ENCODE results near the gene HOXD13. TPM values are rescaled to one million over a fixed set of nuclear protein-coding genes. Genes with fewer than 3 reads are reported as not detected.
A peak's percentile ranks its signal among the peaks of the same experiment; 100 is the strongest.

HOXD13 gene
- total RNA-seq, 4 donors from 2014 or later, result not detected

DNA sequence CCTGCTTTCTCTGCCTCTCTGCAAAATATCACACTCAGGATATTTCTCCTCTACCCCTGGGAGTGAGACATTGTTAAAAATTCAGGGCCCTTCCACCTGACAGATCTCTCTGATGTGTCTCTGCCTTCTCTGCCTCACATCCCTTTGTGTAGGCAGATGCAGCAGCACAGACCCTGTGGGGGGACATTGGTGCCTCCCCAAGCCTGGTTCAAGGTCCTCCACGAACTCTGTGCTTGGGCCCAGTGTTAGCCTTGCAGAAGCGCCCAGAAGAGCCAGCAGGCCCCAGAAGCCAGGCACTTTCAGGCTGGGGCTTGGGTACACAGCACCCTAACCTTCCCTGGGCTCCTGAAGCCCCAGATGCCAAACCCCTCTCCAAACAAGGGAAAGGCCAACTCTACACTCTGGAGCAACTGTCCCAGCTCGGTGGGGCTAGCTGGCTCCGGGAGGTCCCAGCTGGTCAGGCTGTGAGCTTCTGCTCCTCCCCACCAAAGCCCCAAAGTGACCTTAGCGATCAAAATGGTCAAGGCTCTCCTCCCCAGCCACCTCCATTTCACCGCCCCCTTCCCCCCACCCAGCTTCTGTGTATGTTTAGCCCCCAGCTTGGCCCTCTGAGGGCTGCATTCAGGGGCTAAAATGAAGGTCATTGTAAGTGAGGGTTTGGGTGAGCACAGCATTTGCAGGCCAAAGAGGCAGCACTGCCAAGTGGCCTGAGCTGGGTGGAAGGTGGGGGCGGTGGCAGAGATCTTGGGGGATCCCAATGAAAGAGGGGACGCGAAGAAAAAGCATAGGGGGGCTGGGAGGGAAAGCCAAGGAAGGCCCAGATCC lies 32.6 kb downstream of the HOXD13 start:
- Histone ChIP-seq H3K4me1 (peaks cover 5 to 24% of the 10 kb centered on the region in 2 donors), H3K27ac (no peak overlapping the region), H3K4me3 (replicated peaks in 1 of 3) (no peak overlapping the region), H3K27me3 (peaks cover 75% of the 10 kb centered on the region), H3K9me3 (no peaks in the 10 kb centered on the region), H3K36me3 (no peaks in the 10 kb centered on the region)
- intact Hi-C loops (cut with DNase I), result loop anchor here (5.0 to 10.0 kb wide), 3 partner anchors 432 to 1020 kb away; no protein-coding TSS in a partner anchor
- WGBS, 2 donors, result 30% methylated on average over 8 to 9 of the region's 9 CpGs
- no peak for DNase-seq
- no peak for TF ChIP-seq POLR2A (IDR thresholded peaks at IDR 0.05)
- TF ChIP-seq, protein P1, sequence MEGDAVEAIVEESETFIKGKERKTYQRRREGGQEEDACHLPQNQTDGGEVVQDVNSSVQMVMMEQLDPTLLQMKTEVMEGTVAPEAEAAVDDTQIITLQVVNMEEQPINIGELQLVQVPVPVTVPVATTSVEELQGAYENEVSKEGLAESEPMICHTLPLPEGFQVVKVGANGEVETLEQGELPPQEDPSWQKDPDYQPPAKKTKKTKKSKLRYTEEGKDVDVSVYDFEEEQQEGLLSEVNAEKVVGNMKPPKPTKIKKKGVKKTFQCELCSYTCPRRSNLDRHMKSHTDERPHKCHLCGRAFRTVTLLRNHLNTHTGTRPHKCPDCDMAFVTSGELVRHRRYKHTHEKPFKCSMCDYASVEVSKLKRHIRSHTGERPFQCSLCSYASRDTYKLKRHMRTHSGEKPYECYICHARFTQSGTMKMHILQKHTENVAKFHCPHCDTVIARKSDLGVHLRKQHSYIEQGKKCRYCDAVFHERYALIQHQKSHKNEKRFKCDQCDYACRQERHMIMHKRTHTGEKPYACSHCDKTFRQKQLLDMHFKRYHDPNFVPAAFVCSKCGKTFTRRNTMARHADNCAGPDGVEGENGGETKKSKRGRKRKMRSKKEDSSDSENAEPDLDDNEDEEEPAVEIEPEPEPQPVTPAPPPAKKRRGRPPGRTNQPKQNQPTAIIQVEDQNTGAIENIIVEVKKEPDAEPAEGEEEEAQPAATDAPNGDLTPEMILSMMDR (IDR thresholded peaks at IDR 0.05), result no peak

DNA sequence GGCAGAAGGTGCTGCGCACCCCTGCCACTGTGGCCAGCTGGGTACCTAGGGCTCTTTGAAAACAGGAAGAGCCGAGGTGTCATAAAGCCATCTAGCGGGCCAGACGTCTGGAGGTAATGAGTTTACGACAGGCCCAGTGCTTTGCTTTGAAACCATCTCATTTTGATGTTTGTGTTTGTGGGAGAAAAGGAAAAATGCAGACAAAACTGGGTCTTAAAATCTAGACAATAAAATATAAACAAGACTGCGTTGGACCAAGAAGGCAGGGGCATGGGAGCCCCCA lies 33.2 kb downstream of the HOXD13 start:
- peaks cover 5 to 30% of the 10 kb centered on the region in 2 donors for H3K4me1 ChIP-seq
- intact Hi-C loops (cut with DNase I), result loop anchor here (5.0 to 10.0 kb wide), 3 partner anchors 432 to 1019 kb away; no protein-coding TSS in a partner anchor
- TF ChIP-seq, protein P1 (IDR thresholded peaks at IDR 0.05), result no peak
- no peak for TF ChIP-seq POLR2A (IDR thresholded peaks at IDR 0.05)
- WGBS, 2 donors, result 24 to 37% methylated on average over 6 of the region's 6 CpGs
- H3K27me3 ChIP-seq, result peaks cover 75% of the 10 kb centered on the region
- no peak overlapping the region for H3K27ac ChIP-seq
- no peaks in the 10 kb centered on the region for H3K9me3 ChIP-seq
- no peak overlapping the region for H3K4me3 ChIP-seq (replicated peaks in 1 of 3)
- H3K36me3 ChIP-seq, result no peaks in the 10 kb centered on the region
- no peak for DNase-seq

DNA sequence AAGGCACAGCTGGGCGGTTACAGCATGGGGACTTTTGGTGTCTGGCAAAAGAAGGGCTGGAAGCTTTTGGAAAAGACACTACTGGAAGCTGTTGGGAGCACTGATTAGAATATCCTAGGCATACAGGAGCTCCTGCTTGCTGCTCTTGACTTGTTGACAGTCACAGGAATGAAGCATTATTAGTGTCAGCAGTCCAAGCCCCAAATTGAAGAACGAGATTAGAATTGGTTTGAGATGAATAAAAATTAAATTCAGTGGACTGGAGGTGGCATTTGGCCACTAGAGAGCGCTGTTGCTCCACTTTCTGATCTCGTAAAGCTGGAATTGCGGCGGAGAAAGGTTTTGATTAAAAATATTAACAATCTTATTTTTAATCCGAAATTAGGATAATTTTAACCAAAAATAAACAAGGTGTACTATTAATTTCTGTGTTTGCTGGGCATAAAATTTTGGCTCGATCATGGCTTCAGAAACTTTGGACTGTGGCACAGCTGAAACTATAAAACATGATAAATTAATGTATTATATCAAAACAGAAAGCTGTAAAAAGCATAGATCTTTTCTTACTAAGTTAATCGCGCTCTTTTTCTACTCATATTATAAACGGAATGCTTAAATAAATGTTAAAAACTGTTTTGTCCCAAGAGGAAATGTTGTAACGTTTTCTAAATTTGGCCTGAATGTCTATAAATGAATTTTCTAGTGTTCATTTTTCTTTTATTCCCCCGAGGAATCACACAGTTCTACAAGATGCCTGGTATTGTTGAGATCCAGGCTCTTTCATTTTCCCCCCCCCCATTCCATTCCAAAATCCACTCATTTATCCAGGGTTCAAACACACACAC lies 34.6 kb downstream of the HOXD13 start:
- Histone ChIP-seq H3K36me3 (no peaks in the 10 kb centered on the region), H3K27ac (no peak overlapping the region), H3K4me3 (replicated peaks in 1 of 3) (no peak overlapping the region), H3K27me3 (peaks cover 70% of the 10 kb centered on the region), H3K4me1 (peaks cover 5 to 28% of the 10 kb centered on the region in 2 donors), H3K9me3 (no peaks in the 10 kb centered on the region)
- intact Hi-C loops (cut with DNase I), result loop anchor here (5.0 to 10.0 kb wide), 3 partner anchors 430 to 1018 kb away; no protein-coding TSS in a partner anchor
- TF ChIP-seq POLR2A (IDR thresholded peaks at IDR 0.05), result no peak
- TF ChIP-seq, protein P1 (IDR thresholded peaks at IDR 0.05), result peak; percentile 72 to 88 (median 80)
- peak; percentile 68 to 73 for DNase-seq
- WGBS, 2 donors, result 3 to 6% methylated on average over 13 of the region's 13 CpGs

DNA sequence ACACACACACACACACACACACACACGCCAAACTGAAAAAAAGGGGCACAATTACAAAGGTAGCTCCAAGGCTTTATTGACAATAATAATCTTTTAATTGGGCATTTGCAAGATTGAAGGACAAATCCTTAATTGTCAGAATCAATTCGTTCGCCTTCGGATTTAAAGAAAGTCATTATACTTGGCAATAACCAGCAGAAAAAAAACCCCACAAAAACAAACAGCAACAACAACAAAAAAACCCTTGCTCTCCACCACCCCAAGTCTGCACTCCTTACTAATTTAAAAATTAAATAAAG lies 35.2 kb downstream of the HOXD13 start:
- 19 to 26% methylated on average over 4 of the region's 4 CpGs for WGBS, 2 donors
- H3K9me3 ChIP-seq, result no peaks in the 10 kb centered on the region
- no peak overlapping the region for H3K4me3 ChIP-seq (replicated peaks in 1 of 3)
- intact Hi-C loops (cut with DNase I), result loop anchor here (5.0 to 10.0 kb wide), 3 partner anchors 430 to 1017 kb away; no protein-coding TSS in a partner anchor
- H3K4me1 ChIP-seq, result peaks cover 5 to 22% of the 10 kb centered on the region in 2 donors
- DNase-seq, result no peak
- no peak overlapping the region for H3K27ac ChIP-seq
- TF ChIP-seq, protein P1 (IDR thresholded peaks at IDR 0.05), result no peak
- TF ChIP-seq POLR2A (IDR thresholded peaks at IDR 0.05), result no peak
- no peaks in the 10 kb centered on the region for H3K36me3 ChIP-seq
- peaks cover 70% of the 10 kb centered on the region for H3K27me3 ChIP-seq

All from thyroid gland (tissue), 4 donors.